Spinal cord (tissue), 10 donors: ENCODE measurements around the gene ZNF574. TPM values are rescaled to one million over a fixed set of nuclear protein-coding genes. Genes with fewer than 3 reads are reported as not detected.
A peak's percentile ranks its signal among the peaks of the same experiment; 100 is the strongest.

Experiments
- DNase-seq, 6 donors: peaks; one replicate each; pipeline versions ENCODE4 v3.0.0 to v3.0.0-alpha.2; 2013 to 2015; ENCODE audit warnings: low spot score in 6 of 6, low read depth in 4 of 6
- H3K27ac ChIP-seq: one replicate; pipeline ENCODE4 v1.5.1; 2013; ENCODE audit warnings: low read depth, low read length, control low read depth
- H3K27me3 ChIP-seq: one replicate; pipeline ENCODE4 v1.6.1; 2013; ENCODE audit warnings: low read length; ENCODE audit not compliant: control insufficient read depth, insufficient read depth
- H3K36me3 ChIP-seq: one replicate; pipeline ENCODE4 v1.6.1; 2013; ENCODE audit warnings: low read length; ENCODE audit not compliant: control insufficient read depth, insufficient read depth
- H3K4me1 ChIP-seq: one replicate; pipeline ENCODE4 v1.6.1; 2013; ENCODE audit warnings: low read length; ENCODE audit not compliant: control insufficient read depth, insufficient read depth
- H3K4me3 ChIP-seq: one replicate; pipeline ENCODE4 v1.5.1; 2013; ENCODE audit warnings: low read depth, low read length, control low read depth
- H3K9me3 ChIP-seq: one replicate; pipeline ENCODE4 v1.6.1; 2013; ENCODE audit warnings: low read length; ENCODE audit not compliant: control insufficient read depth, insufficient read depth
- WGBS: methylation state at CpG from one replicate; pipeline ENCODE4 v1.1.5; 2013; ENCODE audit warnings: missing lambda C conversion rate; ENCODE audit not compliant: insufficient coverage; 5-methylcytosine and 5-hydroxymethylcytosine counted together
- polyA plus RNA-seq, 2 donors: library from polyadenylated mRNA; unstranded; fragments of 120-200 nt; gene quantifications; one replicate each; pipeline ENCODE4 v1.2.1, GENCODE V29; 2013; ENCODE audit not compliant: insufficient read length in 2 of 2
- total RNA-seq, 2 donors: library from RNA; depleted of rRNA in 1 of 2; stranded (reverse); fragments of 120-200 nt in 1 of 2; fragments of >200 nt in 1 of 2; gene quantifications; one replicate each; pipeline versions ENCODE4 v1.2.3 to v1.2.4, GENCODE V29; 2013 to 2014
- donor health status: healthy.

Gene ZNF574
- total and polyA plus RNA-seq, 4 donors = 7.6 to 19.4 (median 14.0) TPM

DNA sequence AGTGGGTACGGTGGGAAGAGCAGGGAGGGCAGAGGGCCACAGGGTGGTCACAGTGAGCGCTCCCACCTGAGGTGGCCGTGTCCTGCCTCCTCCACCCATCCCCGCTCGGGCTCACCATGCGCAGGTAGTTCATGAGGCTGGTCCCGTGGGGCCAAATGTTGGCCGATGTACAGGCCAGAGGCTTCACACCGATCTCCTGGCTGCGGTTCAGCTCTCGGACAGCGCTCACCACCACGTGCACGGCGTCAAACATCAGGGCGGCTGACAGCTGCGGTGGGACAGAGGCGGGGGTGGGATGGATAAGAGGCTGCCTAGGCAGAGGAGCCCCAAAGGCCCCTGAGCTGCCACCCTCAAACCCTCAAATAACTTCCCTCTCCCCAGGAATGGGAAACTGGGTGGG lies 21.8 kb upstream of the ZNF574 start:
- no peak overlapping the region for H3K27ac ChIP-seq
- H3K4me3 ChIP-seq = no peak overlapping the region
- H3K4me1 ChIP-seq = no peaks in the 10 kb centered on the region
- no peaks in the 10 kb centered on the region for H3K27me3 ChIP-seq
- 90% methylated on average over 15 of the region's 18 CpGs for WGBS
- H3K36me3 ChIP-seq = peaks cover 94% of the 10 kb centered on the region
- DNase-seq = no peak
- no peaks in the 10 kb centered on the region for H3K9me3 ChIP-seq

DNA sequence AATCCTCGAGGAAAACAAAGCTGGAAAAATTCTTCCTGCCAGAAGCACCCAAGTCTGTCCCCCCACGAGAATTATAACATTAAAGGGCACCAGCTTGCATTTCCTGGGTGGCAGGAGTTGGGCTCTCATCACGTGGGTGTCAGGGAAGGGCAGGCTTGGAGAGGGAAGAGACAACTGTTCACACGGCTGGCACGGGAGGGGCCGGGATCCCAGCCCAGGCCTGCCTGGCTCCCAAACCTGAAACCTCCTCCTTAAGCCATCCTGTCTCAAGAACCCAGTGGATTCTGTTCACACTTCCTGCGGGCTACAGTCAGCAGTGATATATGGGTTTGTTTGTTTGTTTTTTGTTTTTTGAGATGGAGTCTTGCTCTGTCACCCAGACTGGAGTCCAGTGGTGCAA lies 18.1 kb upstream of the ZNF574 start:
- H3K4me1 ChIP-seq = no peaks in the 10 kb centered on the region
- WGBS = 94% methylated on average over 2 of the region's 7 CpGs
- no peak overlapping the region for H3K4me3 ChIP-seq
- no peaks in the 10 kb centered on the region for H3K27me3 ChIP-seq
- H3K36me3 ChIP-seq = peaks cover 96% of the 10 kb centered on the region
- no peak overlapping the region for H3K27ac ChIP-seq
- peak in 1 of 6 donors; percentile 22 for DNase-seq
- H3K9me3 ChIP-seq = no peaks in the 10 kb centered on the region

DNA sequence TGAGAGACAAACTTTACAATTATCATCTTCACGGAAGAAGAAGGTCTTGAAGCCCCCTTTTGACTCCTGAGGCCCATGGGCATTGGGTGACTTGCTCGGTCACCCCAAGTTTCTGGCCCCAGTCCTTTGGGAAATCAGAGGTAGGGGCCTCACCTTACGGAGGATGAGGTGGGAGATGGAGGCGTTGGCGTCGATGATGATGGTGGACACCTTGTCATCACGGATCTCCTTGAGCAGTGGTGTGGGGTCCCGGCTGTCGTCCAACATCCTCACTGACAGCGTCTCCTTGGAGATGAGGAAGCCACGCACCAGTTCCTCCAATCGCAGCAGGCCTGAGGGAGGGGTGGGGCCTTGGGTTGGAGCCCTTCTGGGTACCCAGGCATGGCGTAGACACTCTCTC lies 16.8 kb upstream of the ZNF574 start:
- WGBS = 95% methylated on average over 12 of the region's 13 CpGs
- H3K27ac ChIP-seq = no peak overlapping the region
- H3K9me3 ChIP-seq = no peaks in the 10 kb centered on the region
- no peak overlapping the region for H3K4me3 ChIP-seq
- H3K36me3 ChIP-seq = peaks cover 92% of the 10 kb centered on the region
- no peak for DNase-seq
- H3K27me3 ChIP-seq = no peaks in the 10 kb centered on the region
- H3K4me1 ChIP-seq = no peaks in the 10 kb centered on the region

DNA sequence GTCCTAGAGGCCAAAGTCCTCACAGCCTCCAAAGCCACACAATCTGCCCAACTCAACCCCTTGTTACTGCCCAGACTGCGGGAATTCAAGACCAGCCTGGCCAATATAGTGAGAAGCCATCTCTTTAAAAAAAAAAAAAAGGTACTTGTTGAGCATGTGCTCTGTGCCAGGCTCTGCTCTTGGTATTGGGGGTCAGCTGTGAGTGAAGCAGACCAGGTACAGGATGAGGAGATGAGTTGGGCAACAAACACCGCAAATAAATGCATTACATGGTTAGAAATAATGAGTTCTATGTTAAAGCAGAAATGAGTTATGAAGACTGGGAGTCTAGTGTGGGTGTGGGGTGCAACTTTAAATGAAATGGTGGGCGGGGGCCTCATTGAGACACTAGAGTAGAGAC lies 15.8 kb upstream of the ZNF574 start:
- Histone ChIP-seq H3K4me3 (no peak overlapping the region), H3K27ac (no peak overlapping the region), H3K27me3 (no peaks in the 10 kb centered on the region), H3K36me3 (peaks cover 92% of the 10 kb centered on the region), H3K4me1 (no peaks in the 10 kb centered on the region), H3K9me3 (no peaks in the 10 kb centered on the region)
- 92% methylated on average over 2 of the region's 3 CpGs for WGBS
- DNase-seq = no peak

DNA sequence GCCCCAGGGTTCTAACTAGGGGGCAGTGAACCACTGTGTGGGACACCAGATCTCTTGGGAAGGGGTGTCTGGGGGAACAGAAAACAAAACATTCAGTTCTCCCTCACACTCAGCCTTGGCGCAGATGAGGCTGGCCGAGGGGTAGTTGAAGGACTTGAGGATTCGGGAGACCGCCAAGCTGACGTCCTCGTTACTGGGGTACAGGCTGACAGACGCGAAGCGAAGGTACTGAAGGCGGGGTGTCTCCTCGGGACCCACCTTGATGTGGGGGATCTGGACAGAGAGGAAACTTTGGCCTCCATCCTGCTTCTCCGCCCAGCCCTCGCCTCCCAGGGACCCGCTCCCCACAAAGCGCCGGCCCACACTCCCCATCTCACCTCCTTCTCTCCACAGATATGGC lies 13.6 kb upstream of the ZNF574 start:
- 94% methylated on average over 7 of the region's 16 CpGs for WGBS
- Histone ChIP-seq H3K4me1 (peaks cover 17% of the 10 kb centered on the region), H3K36me3 (peaks cover 88% of the 10 kb centered on the region), H3K27me3 (no peaks in the 10 kb centered on the region), H3K4me3 (no peak overlapping the region), H3K9me3 (no peaks in the 10 kb centered on the region), H3K27ac (no peak overlapping the region)
- DNase-seq = no peak

DNA sequence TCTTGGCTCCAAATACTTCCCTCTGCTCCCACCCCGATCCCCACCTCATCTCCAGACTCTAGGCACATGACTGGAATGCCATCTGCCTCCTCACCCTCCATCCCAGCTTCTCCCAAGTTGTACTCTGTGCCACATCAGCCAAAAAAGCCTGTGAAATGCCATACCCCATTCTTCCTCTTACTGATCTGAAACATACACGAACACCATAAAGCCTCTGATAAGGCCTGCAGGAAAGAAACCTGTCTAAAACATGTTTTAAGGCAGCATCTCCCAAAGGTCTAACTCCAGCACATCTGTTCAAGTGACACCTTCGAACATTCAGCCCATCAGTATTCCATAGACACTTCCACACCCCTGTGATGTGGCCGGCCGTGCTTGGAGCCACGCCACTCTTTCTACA lies 11.5 kb upstream of the ZNF574 start:
- peaks cover 72% of the 10 kb centered on the region for H3K36me3 ChIP-seq
- no peaks in the 10 kb centered on the region for H3K27me3 ChIP-seq
- DNase-seq = no peak
- no peak overlapping the region for H3K27ac ChIP-seq
- H3K4me3 ChIP-seq = no peak overlapping the region
- H3K9me3 ChIP-seq = no peaks in the 10 kb centered on the region
- H3K4me1 ChIP-seq = peaks cover 37% of the 10 kb centered on the region
- WGBS = 92% methylated on average over 6 of the region's 6 CpGs

DNA sequence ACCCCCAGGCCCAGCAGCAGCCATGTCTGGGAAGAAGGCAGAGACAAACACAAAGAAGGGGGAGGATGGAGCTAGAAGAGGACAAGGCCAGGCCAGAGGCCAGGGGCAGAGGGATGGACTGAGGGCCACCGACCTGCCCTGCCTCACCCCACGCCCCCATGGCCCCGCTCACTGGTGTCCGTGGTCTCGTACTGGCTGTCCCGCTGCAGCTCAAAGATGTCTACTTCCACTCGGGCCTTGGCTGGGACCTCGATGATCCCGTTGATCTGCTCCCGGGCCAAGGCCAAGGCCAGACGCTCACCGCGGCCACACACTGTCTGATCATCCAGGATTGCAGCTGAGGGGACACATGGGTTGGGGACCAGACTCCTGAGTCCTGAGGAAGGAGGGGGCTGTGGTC lies 10.9 kb upstream of the ZNF574 start:
- Histone ChIP-seq H3K9me3 (no peaks in the 10 kb centered on the region), H3K27me3 (no peaks in the 10 kb centered on the region), H3K36me3 (peaks cover 66% of the 10 kb centered on the region), H3K27ac (no peak overlapping the region), H3K4me3 (no peak overlapping the region), H3K4me1 (peaks cover 42% of the 10 kb centered on the region)
- WGBS = 93% methylated on average over 13 of the region's 13 CpGs
- DNase-seq = no peak

DNA sequence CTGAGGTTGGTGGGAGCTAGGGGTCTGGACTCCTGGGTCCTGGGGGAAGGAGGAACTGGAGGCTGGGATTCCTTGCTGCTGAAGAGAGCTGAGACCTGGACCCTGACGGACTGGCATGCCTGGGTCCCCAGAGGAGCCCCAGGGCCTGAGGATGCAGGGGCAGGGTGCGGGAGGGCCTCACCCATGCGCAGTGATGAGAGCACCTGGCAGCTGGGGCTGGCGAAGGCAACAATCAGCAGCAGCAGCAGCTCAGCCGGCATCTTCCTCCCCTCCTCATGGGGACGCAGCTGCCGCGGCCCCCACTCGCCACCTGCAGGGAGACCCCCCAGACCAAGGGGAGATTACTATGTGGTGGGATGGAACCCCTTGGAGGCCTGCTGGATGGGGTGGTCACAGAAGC lies 10.5 kb upstream of the ZNF574 start:
- 73% methylated on average over 4 of the region's 9 CpGs for WGBS
- Histone ChIP-seq H3K27ac (no peak overlapping the region), H3K36me3 (peaks cover 61% of the 10 kb centered on the region), H3K27me3 (no peaks in the 10 kb centered on the region), H3K4me3 (no peak overlapping the region), H3K4me1 (peaks cover 47% of the 10 kb centered on the region), H3K9me3 (no peaks in the 10 kb centered on the region)
- DNase-seq = no peak

DNA sequence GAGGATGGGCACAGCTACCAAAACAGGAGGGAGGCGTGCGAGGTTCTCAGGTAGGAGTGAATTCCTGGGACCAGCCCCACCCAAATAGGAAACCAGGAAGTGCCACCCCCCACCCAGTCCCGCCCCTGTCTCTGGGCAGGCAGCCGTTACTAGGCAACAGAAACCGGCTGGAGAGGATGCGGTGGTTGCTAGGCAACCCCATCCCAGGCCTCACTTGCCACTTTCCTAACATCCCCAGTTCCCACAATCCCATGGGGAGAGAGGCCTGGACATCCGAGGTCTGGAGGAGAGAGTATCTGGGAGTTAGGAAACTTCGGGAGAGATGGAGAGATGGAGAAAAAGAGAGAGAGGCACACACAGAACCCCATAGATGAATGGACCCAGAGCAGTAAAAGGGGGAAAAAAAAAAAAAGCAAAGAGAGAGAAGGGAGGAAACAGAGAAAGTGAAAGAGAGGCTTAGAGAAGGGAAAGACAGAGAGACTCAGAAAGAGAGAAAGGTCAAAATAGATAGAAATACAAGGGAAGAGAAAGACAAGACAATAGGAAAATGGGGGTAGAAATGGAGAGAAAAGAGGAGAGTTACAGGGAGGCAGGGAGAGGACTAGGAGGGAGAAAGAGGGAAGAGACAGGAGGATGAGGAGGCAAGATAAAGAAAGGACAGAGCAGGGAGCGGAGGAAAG lies 9.8 kb upstream of the ZNF574 start:
- H3K36me3 ChIP-seq = peaks cover 57% of the 10 kb centered on the region
- peaks cover 53% of the 10 kb centered on the region for H3K4me1 ChIP-seq
- no peak overlapping the region for H3K4me3 ChIP-seq
- 44% methylated on average over 5 of the region's 9 CpGs for WGBS
- no peak overlapping the region for H3K27ac ChIP-seq
- H3K27me3 ChIP-seq = no peaks in the 10 kb centered on the region
- no peaks in the 10 kb centered on the region for H3K9me3 ChIP-seq
- peak in 4 of 6 donors; percentile 46 to 89 (median 71) for DNase-seq

DNA sequence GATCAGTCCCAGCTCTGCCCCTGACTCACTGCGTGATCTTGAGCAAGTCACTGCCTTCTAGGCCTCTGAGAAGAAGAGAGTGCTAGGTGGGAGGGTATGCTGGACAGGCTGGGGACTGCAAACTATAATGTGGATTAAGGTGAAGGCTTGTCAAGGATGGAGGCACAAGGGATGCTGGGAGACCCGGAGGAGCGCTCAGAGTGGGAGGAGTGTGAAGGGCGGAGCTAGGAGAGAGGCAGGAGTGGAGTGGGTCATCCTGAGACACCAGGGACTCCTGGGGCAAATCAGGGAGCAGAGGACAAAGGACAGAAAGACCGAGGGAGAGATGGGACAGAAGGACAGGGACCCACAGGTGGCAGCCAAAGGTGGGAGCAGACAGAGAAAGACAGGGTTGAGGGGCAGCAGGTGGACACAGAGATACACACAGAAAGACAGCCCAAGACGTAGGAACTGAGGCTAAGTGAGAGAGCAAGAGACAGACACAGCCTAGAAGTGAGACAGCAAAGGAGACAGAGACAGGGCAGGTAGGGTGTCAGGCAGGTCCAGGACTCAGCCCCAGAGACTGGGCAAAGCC lies 8.6 kb upstream of the ZNF574 start:
- no peaks in the 10 kb centered on the region for H3K9me3 ChIP-seq
- H3K36me3 ChIP-seq = peaks cover 45% of the 10 kb centered on the region
- no peak overlapping the region for H3K4me3 ChIP-seq
- no peak overlapping the region for H3K27ac ChIP-seq
- DNase-seq = no peak
- no peaks in the 10 kb centered on the region for H3K27me3 ChIP-seq
- WGBS = 78% methylated on average over 6 of the region's 6 CpGs
- H3K4me1 ChIP-seq = peaks cover 57% of the 10 kb centered on the region
